Smooth muscle cell (in vitro differentiated cells): ENCODE results near the gene C1GALT1. TPM values are rescaled to one million over a fixed set of nuclear protein-coding genes. Genes with fewer than 3 reads are reported as not detected.
A peak's percentile ranks its signal among the peaks of the same experiment; 100 is the strongest.
"Not testable (repeated sequence)": the region's sequence is repeated elsewhere in the genome, so short reads cannot be mapped to it uniquely, and the experiment has no call there.

Experiments used
- DNase-seq: peaks from one replicate; lab custom pipeline; 2025; ENCODE audit not compliant: unreplicated experiment; lab: John Stamatoyannopoulos, UW
- H2AFZ ChIP-seq: fragments of 200-600 bp; sonication (generic); 2 replicates; pipeline ENCODE4 v1.6.0; 2016; ENCODE audit warnings: antibody characterized with exemption, low read depth, mild to moderate bottlenecking
- H3F3A ChIP-seq: fragments of 200-600 bp; sonication (generic); 2 replicates; pipeline ENCODE4 v1.6.0; 2017; ENCODE audit warnings: antibody characterized with exemption, low read depth
- H3K27ac ChIP-seq: fragments of 200-600 bp; sonication (generic); 2 replicates; pipeline ENCODE4 v1.5.1; 2016; ENCODE audit warnings: low read depth, mild to moderate bottlenecking
- H3K27me3 ChIP-seq: fragments of 200-600 bp; sonication (generic); 2 replicates; pipeline ENCODE4 v1.6.1; 2016; ENCODE audit warnings: low read depth, mild to moderate bottlenecking
- H3K36me3 ChIP-seq: fragments of 200-600 bp; sonication (generic); 2 replicates; pipeline ENCODE4 v1.5.1; 2016; ENCODE audit warnings: low read depth
- H3K4me1 ChIP-seq: fragments of 200-600 bp; sonication (generic); 2 replicates; pipeline ENCODE4 v1.5.1; 2016; ENCODE audit warnings: low read depth
- H3K4me2 ChIP-seq: fragments of 200-600 bp; sonication (generic); 2 replicates; pipeline ENCODE4 v1.6.0; 2016; ENCODE audit warnings: mild to moderate bottlenecking
- H3K4me3 ChIP-seq: fragments of 200-600 bp; sonication (generic); 2 replicates; pipeline ENCODE4 v1.5.1; 2016; ENCODE audit warnings: mild to moderate bottlenecking
- H3K79me2 ChIP-seq: fragments of 200-600 bp; sonication (generic); 2 replicates; pipeline ENCODE4 v1.6.0; 2016; ENCODE audit warnings: low read depth, mild to moderate bottlenecking
- H3K9ac ChIP-seq: fragments of 200-600 bp; sonication (generic); 2 replicates; pipeline ENCODE4 v1.6.0; 2016; ENCODE audit warnings: low read depth
- H3K9me3 ChIP-seq: fragments of 200-600 bp; sonication (generic); replicated peaks from 2 replicates; pipeline ENCODE4 v1.5.1; 2016; ENCODE audit warnings: low read depth
- H4K20me1 ChIP-seq: fragments of 200-600 bp; sonication (generic); 2 replicates; pipeline ENCODE4 v1.6.0; 2016; ENCODE audit warnings: low read depth
- CTCF ChIP-seq: fragments of 200-600 bp; sonication (generic); IDR thresholded peaks from 2 replicates; pipeline ENCODE4 v1.5.1; 2017; ENCODE audit warnings: borderline replicate concordance, mild to moderate bottlenecking, antibody characterized with exemption; ENCODE audit not compliant: insufficient read depth, poor library complexity, severe bottlenecking
- WGBS: methylation state at CpG from one replicate; pipeline ENCODE4 v1.1.7; 2016; ENCODE audit warnings: low lambda C conversion rate; 5-methylcytosine and 5-hydroxymethylcytosine counted together
- polyA plus RNA-seq: library from polyadenylated mRNA; unstranded; fragments of >200 nt; fragmentation: Nextera tagmentation; extraction: Ambion mirVana; gene quantifications from 2 replicates; pipeline ENCODE4 v1.2.1, GENCODE V29; 2016
- total RNA-seq: library from RNA; depleted of rRNA; stranded (reverse); fragments of >200 nt; gene quantifications from 2 replicates; pipeline ENCODE4 v1.2.3, GENCODE V29; 2014

C1GALT1 gene
- total and polyA plus RNA-seq, 2 experiments from 2014 or later: 20.6 to 89.9 TPM

- Histone ChIP-seq H3K79me2 (no peaks in the 10 kb centered on the region), H3K4me1 (no peaks in the 10 kb centered on the region), H3K27ac (no peak overlapping the region), H3K9ac (no peak overlapping the region), H4K20me1 (no peaks in the 10 kb centered on the region), H3F3A (no peaks in the 10 kb centered on the region), H3K4me3 (no peak overlapping the region), H3K27me3 (no peaks in the 10 kb centered on the region), H3K9me3 (no peaks in the 10 kb centered on the region), H3K36me3 (no peaks in the 10 kb centered on the region), H2AFZ (no peak overlapping the region), H3K4me2 (peak overlapping the region; percentile 17)
- DNase-seq: no peak
- 74% methylated on average over 6 of the region's 6 CpGs for WGBS
- TF ChIP-seq CTCF: no peak
Observed at GRCh38 chr7:7136466-7137381, 45.6 kb upstream of the C1GALT1 start.

GRCh38 chr7:7138897-7139296 is 43.4 kb upstream of the C1GALT1 start:
- H3K4me2 ChIP-seq: no peak overlapping the region
- no peaks in the 10 kb centered on the region for H3K36me3 ChIP-seq
- no peak for TF ChIP-seq CTCF
- 97% methylated on average over 8 of the region's 8 CpGs for WGBS
- no peaks in the 10 kb centered on the region for H3K27me3 ChIP-seq
- H3K4me1 ChIP-seq: no peaks in the 10 kb centered on the region
- H3K9me3 ChIP-seq: no peaks in the 10 kb centered on the region
- no peaks in the 10 kb centered on the region for H3K79me2 ChIP-seq
- H2AFZ ChIP-seq: no peak overlapping the region
- no peak overlapping the region for H3K27ac ChIP-seq
- DNase-seq: no peak
- no peak overlapping the region for H3K9ac ChIP-seq
- no peak overlapping the region for H3K4me3 ChIP-seq
- H3F3A ChIP-seq: no peaks in the 10 kb centered on the region
- H4K20me1 ChIP-seq: no peaks in the 10 kb centered on the region

GRCh38 chr7:7143404-7143803 is 38.9 kb upstream of the C1GALT1 start:
- H3K9me3 ChIP-seq, H3K27ac ChIP-seq, H3K9ac ChIP-seq, H2AFZ ChIP-seq, H3K4me2 ChIP-seq, DNase-seq, H3K27me3 ChIP-seq, H3K36me3 ChIP-seq, H3K4me1 ChIP-seq, H3K4me3 ChIP-seq, H3K79me2 ChIP-seq, H4K20me1 ChIP-seq, H3F3A ChIP-seq: not testable (repeated sequence)
- WGBS: 91% methylated on average over 1 of the region's 1 CpG

GRCh38 chr7:7145151-7145550 is 37.2 kb upstream of the C1GALT1 start:
- H3K79me2 ChIP-seq: not testable (repeated sequence)

More at GRCh38 chr7:7145151-7145550, 37.2 kb upstream of the C1GALT1 start:
- not testable (repeated sequence) for H4K20me1 ChIP-seq, DNase-seq, H3K4me1 ChIP-seq, H3K4me2 ChIP-seq, H3K27ac ChIP-seq, H3K9me3 ChIP-seq, H3K36me3 ChIP-seq, H3K27me3 ChIP-seq, H2AFZ ChIP-seq, H3F3A ChIP-seq, H3K9ac ChIP-seq, H3K4me3 ChIP-seq
- 86% methylated on average over 4 of the region's 4 CpGs for WGBS
